ENCODE measurements around the gene WDCP. TPM values are rescaled to one million over a fixed set of nuclear protein-coding genes. Genes with fewer than 3 reads are reported as not detected.
A peak's percentile ranks its signal among the peaks of the same experiment; 100 is the strongest.

The WDCP gene
- total RNA-seq, 1 experiment from 2014 or later: 36.9 TPM

GRCh38 chr2:24084386-24085199 lies 37.4 kb upstream of the WDCP start, which contains the start of gene TP53I3:
Gene TP53I3 (minus strand): TSS chr2:24084834. CDS start chr2:24084326, 508 bp downstream.
- no peak within 1 kb of the TSS for H2BK120ac ChIP-seq (ENCODE audit: low read depth, low read length, poor library complexity, severe bottlenecking)
- H4K8ac ChIP-seq (replicated peaks; ENCODE audit: insufficient read length, low read depth, low read length): no peak within 1 kb of the TSS
- no peaks in the 10 kb centered on the region for H3K27me3 Mint-ChIP-seq (ENCODE audit: low read depth)
- no peak within 1 kb of the TSS for H3T11ph ChIP-seq (ENCODE audit: low read length)
- peak within 1 kb of the TSS; percentile 96 for H3K4me2 ChIP-seq (ENCODE audit: insufficient read depth, insufficient read length, low read length)
- peaks cover 2% of the 10 kb centered on the region; the same call in 1 of the 2 replicates for H3K4me1 ChIP-seq (ENCODE audit: insufficient read depth, low read length)
- TF ChIP-seq CTCF (conservative IDR thresholded peaks at IDR 0.05): peak; percentile 100
- H3K9me3 ChIP-seq (ENCODE audit: control insufficient read depth, low read depth, low read length): no peaks in the 10 kb centered on the region
- H4K20me1 ChIP-seq (ENCODE audit: control insufficient read depth, insufficient read depth, insufficient read length): peaks cover 2% of the 10 kb centered on the region
- H3K23me2 ChIP-seq (ENCODE audit: insufficient read length, low read depth, low read length, poor library complexity, severe bottlenecking): peaks cover 15% of the 10 kb centered on the region
- H3K79me2 ChIP-seq (ENCODE audit: insufficient read depth, low read length): no peaks in the 10 kb centered on the region
- H2BK12ac ChIP-seq (ENCODE audit: insufficient read length, low read depth, low read length): no peak within 1 kb of the TSS
- peak within 1 kb of the TSS; percentile 59 for H4K5ac ChIP-seq (ENCODE audit: insufficient read length, low read depth, low read length)
- H4K91ac ChIP-seq (ENCODE audit: insufficient read length, low read depth, low read length): no peak within 1 kb of the TSS
- H3K18ac ChIP-seq (ENCODE audit: insufficient read length, low read depth, low read length): peak within 1 kb of the TSS; percentile 98
- H2BK15ac ChIP-seq (ENCODE audit: low read depth, low read length): no peak within 1 kb of the TSS
- H2BK20ac ChIP-seq (ENCODE audit: low read depth, low read length, poor library complexity, severe bottlenecking): no peak within 1 kb of the TSS
- peaks cover 14 to 19% of the 10 kb centered on the region in 2 experiments for H3K4me1 Mint-ChIP-seq
- H3K14ac ChIP-seq (ENCODE audit: insufficient read depth, low read length): peak within 1 kb of the TSS; percentile 98
- H3K27ac Mint-ChIP-seq: peak within 1 kb of the TSS; percentile 97 to 99 (median 99)
- no peaks in the 10 kb centered on the region for H3K79me1 ChIP-seq (ENCODE audit: insufficient read depth, low read depth, low read length, poor library complexity, severe bottlenecking)
- no peaks in the 10 kb centered on the region for H3K27me3 ChIP-seq (ENCODE audit: insufficient read depth, low read length)
- H3K56ac ChIP-seq (ENCODE audit: insufficient read length, low read depth, low read length): no peak within 1 kb of the TSS
- H3K4me3 Mint-ChIP-seq: peak within 1 kb of the TSS; percentile 85 to 93
- WGBS (ENCODE audit: extremely low coverage, insufficient read length, low lambda C conversion rate): no CpG with 5 or more reads among the region's 44 CpGs
- peak; percentile 96 for DNase-seq
- no peaks in the 10 kb centered on the region for H3K9me3 Mint-ChIP-seq
- H2AFZ ChIP-seq (ENCODE audit: low read length): peak within 1 kb of the TSS; percentile 94
- H2BK5ac ChIP-seq (ENCODE audit: insufficient read length, low read length): no peak within 1 kb of the TSS
- H3K23ac ChIP-seq (ENCODE audit: insufficient read length, low read depth, low read length): no peak within 1 kb of the TSS
- H2AK5ac ChIP-seq (ENCODE audit: insufficient read length, low read length): no peak within 1 kb of the TSS
- peaks cover 12 to 31% (median 30%) of the 10 kb centered on the region in 3 experiments for H3K36me3 Mint-ChIP-seq (ENCODE audit: insufficient read depth in 1 of 3, low read depth in 3 of 3)
- H3K4ac ChIP-seq (ENCODE audit: low read depth, low read length): no peak within 1 kb of the TSS; the same call in 1 of the 2 replicates
- H3K9ac ChIP-seq (ENCODE audit: extremely low read depth, insufficient read length, low read length): peak within 1 kb of the TSS; percentile 95
- H3K27ac ChIP-seq (ENCODE audit: insufficient read length, low read depth, low read length): peak within 1 kb of the TSS; percentile 87
